Neural progenitor cell (in vitro differentiated cells): ENCODE data around the gene CTIF.

ENCODE experiments used
- CTCF ChIP-seq: fragments of 200-600 bp; sonication (generic); IDR thresholded peaks from 2 replicates; pipeline ENCODE4 v1.5.1; 2017; ENCODE audit warnings: antibody characterized with exemption, mild to moderate bottlenecking
- EZH2 ChIP-seq: fragments of 200-600 bp; sonication (generic); IDR thresholded peaks from 2 replicates; pipeline ENCODE4 v1.6.1; 2017; ENCODE audit warnings: antibody characterized with exemption, mild to moderate bottlenecking, moderate library complexity
- EZH2phosphoT487 ChIP-seq: fragments of 200-600 bp; sonication (generic); IDR thresholded peaks from 2 replicates; pipeline ENCODE4 v1.6.1; 2017; ENCODE audit warnings: antibody characterized with exemption

- TF ChIP-seq CTCF (no peak), EZH2phosphoT487 (no peak), EZH2 (no peak)
These were observed 235.0 kb downstream of the CTIF start for GRCh38 chr18:48773821-48774220.
